Neural progenitor cell (in vitro differentiated cells): ENCODE results near the gene CYP39A1. TPM values are rescaled to one million over a fixed set of nuclear protein-coding genes. Genes with fewer than 3 reads are reported as not detected.

Experiments
- DNase-seq: peaks from one replicate; pipeline ENCODE4 v3.0.0-alpha.2; 2016; ENCODE audit warnings: low spot score
- H2AFZ ChIP-seq: fragments of 200-600 bp; sonication (generic); replicated peaks from 2 replicates; pipeline ENCODE4 v1.6.1; 2016; ENCODE audit warnings: antibody characterized with exemption
- H3F3A ChIP-seq: fragments of 200-600 bp; sonication (generic); 2 replicates; pipeline ENCODE4 v1.6.1; 2016; ENCODE audit warnings: antibody characterized with exemption, low read depth
- H3K27ac ChIP-seq: fragments of 200-600 bp; sonication (generic); 2 replicates; pipeline ENCODE4 v1.5.1; 2016; ENCODE audit warnings: mild to moderate bottlenecking
- H3K27me3 ChIP-seq: fragments of 200-600 bp; sonication (generic); 2 replicates; pipeline ENCODE4 v1.6.1; 2016; ENCODE audit warnings: mild to moderate bottlenecking, moderate library complexity
- H3K36me3 ChIP-seq: fragments of 200-600 bp; sonication (generic); 2 replicates; pipeline ENCODE4 v1.5.1; 2016
- H3K4me1 ChIP-seq: fragments of 200-600 bp; sonication (generic); 2 replicates; pipeline ENCODE4 v1.6.1; 2016; ENCODE audit warnings: mixed run types
- H3K4me2 ChIP-seq: fragments of 200-600 bp; sonication (generic); 2 replicates; pipeline ENCODE4 v1.6.1; 2016
- H3K4me3 ChIP-seq: fragments of 200-600 bp; sonication (generic); 2 replicates; pipeline ENCODE4 v1.5.1; 2016
- H3K79me2 ChIP-seq: fragments of 200-600 bp; sonication (generic); 2 replicates; pipeline ENCODE4 v1.6.1; 2016; ENCODE audit warnings: low read depth
- H3K9ac ChIP-seq: fragments of 200-600 bp; sonication (generic); 2 replicates; pipeline ENCODE4 v1.6.1; 2016
- H3K9me3 ChIP-seq: fragments of 200-600 bp; sonication (generic); 2 replicates; pipeline ENCODE4 v1.5.1; 2016; ENCODE audit warnings: low read depth
- H4K20me1 ChIP-seq: fragments of 200-600 bp; sonication (generic); 2 replicates; pipeline ENCODE4 v1.6.1; 2016; ENCODE audit warnings: low read depth
- H3K27ac Mint-ChIP-seq: 3 replicates; pipeline ENCODE4 v1.8.0; 2021; ENCODE audit warnings: mixed read lengths
- H3K27me3 Mint-ChIP-seq: 2 replicates; pipeline ENCODE4 v1.8.0; 2022; ENCODE audit warnings: low read depth, mild to moderate bottlenecking, inconsistent platforms, moderate library complexity, mixed read lengths; ENCODE audit not compliant: insufficient read depth
- H3K36me3 Mint-ChIP-seq: 3 replicates; pipeline ENCODE4 v1.8.0; 2021; ENCODE audit warnings: mixed read lengths
- H3K4me1 Mint-ChIP-seq: 3 replicates; pipeline ENCODE4 v1.8.0; 2021; ENCODE audit warnings: mixed read lengths
- H3K4me3 Mint-ChIP-seq: 3 replicates; pipeline ENCODE4 v1.8.0; 2021; ENCODE audit warnings: mild to moderate bottlenecking, moderate library complexity, mixed read lengths
- H3K9me3 Mint-ChIP-seq: 3 replicates; pipeline ENCODE4 v1.8.0; 2020; ENCODE audit warnings: mixed read lengths
- CTCF ChIP-seq: fragments of 200-600 bp; sonication (generic); IDR thresholded peaks from 2 replicates; pipeline ENCODE4 v1.5.1; 2017; ENCODE audit warnings: antibody characterized with exemption, mild to moderate bottlenecking
- EZH2 ChIP-seq: fragments of 200-600 bp; sonication (generic); IDR thresholded peaks from 2 replicates; pipeline ENCODE4 v1.6.1; 2017; ENCODE audit warnings: antibody characterized with exemption, mild to moderate bottlenecking, moderate library complexity
- EZH2phosphoT487 ChIP-seq: fragments of 200-600 bp; sonication (generic); IDR thresholded peaks from 2 replicates; pipeline ENCODE4 v1.6.1; 2017; ENCODE audit warnings: antibody characterized with exemption
- total RNA-seq: library from RNA; depleted of rRNA; stranded (reverse); fragments of >200 nt; gene quantifications from 2 replicates; pipeline ENCODE4 v1.2.3, GENCODE V29; 2015; ENCODE audit warnings: low replicate concordance

Gene CYP39A1
- total RNA-seq, 1 donor from 2014 or later: 7.1 TPM

GRCh38 chr6:46517202-46517601 lies 135.4 kb downstream of the CYP39A1 start:
- no peak overlapping the region for H3K4me3 Mint-ChIP-seq
- no peaks in the 10 kb centered on the region for H3F3A ChIP-seq
- no peak overlapping the region for H3K27ac ChIP-seq
- H3K9ac ChIP-seq: no peak overlapping the region
- TF ChIP-seq EZH2phosphoT487 (no peak), EZH2 (no peak)
- H3K36me3 ChIP-seq: no peaks in the 10 kb centered on the region
- DNase-seq: no peak
- peaks cover 2% of the 10 kb centered on the region for H3K27me3 Mint-ChIP-seq
- H3K9me3 Mint-ChIP-seq: no peaks in the 10 kb centered on the region
- no peaks in the 10 kb centered on the region for H3K4me1 Mint-ChIP-seq
- H3K4me2 ChIP-seq: no peak overlapping the region
- H3K27ac Mint-ChIP-seq: no peak overlapping the region
- H3K79me2 ChIP-seq: no peaks in the 10 kb centered on the region
- H2AFZ ChIP-seq: no peak overlapping the region
- H3K4me3 ChIP-seq: no peak overlapping the region
- H3K4me1 ChIP-seq: no peaks in the 10 kb centered on the region
- no peaks in the 10 kb centered on the region for H3K36me3 Mint-ChIP-seq
- H4K20me1 ChIP-seq: no peaks in the 10 kb centered on the region
- no peaks in the 10 kb centered on the region for H3K27me3 ChIP-seq
- H3K9me3 ChIP-seq: no peaks in the 10 kb centered on the region

GRCh38 chr6:46513533-46513932 lies 139.1 kb downstream of the CYP39A1 start:
- Mint-ChIP-seq H3K27me3 (peaks cover 2% of the 10 kb centered on the region), H3K9me3 (no peaks in the 10 kb centered on the region), H3K4me1 (no peaks in the 10 kb centered on the region), H3K36me3 (no peaks in the 10 kb centered on the region), H3K4me3 (no peak overlapping the region), H3K27ac (no peak overlapping the region)
- Histone ChIP-seq H3K36me3 (no peaks in the 10 kb centered on the region), H3K79me2 (no peaks in the 10 kb centered on the region), H3K4me3 (no peak overlapping the region), H3K27ac (no peak overlapping the region), H3K27me3 (no peaks in the 10 kb centered on the region), H3K9ac (no peak overlapping the region), H3K9me3 (no peaks in the 10 kb centered on the region), H2AFZ (no peak overlapping the region), H3K4me1 (no peaks in the 10 kb centered on the region), H3F3A (no peaks in the 10 kb centered on the region), H4K20me1 (no peaks in the 10 kb centered on the region), H3K4me2 (no peak overlapping the region)
- TF ChIP-seq EZH2phosphoT487 (no peak), CTCF (no peak), EZH2 (no peak)
- DNase-seq: no peak

- Histone ChIP-seq H3K27me3 (no peaks in the 10 kb centered on the region), H3K9me3 (no peaks in the 10 kb centered on the region), H3K36me3 (no peaks in the 10 kb centered on the region), H3K79me2 (no peaks in the 10 kb centered on the region), H3F3A (no peaks in the 10 kb centered on the region), H4K20me1 (no peaks in the 10 kb centered on the region), H3K9ac (no peak overlapping the region), H3K27ac (no peak overlapping the region), H3K4me3 (no peak overlapping the region), H3K4me1 (no peaks in the 10 kb centered on the region), H3K4me2 (no peak overlapping the region), H2AFZ (no peak overlapping the region)
- Mint-ChIP-seq H3K27me3 (peaks cover 2% of the 10 kb centered on the region), H3K4me3 (no peak overlapping the region), H3K36me3 (no peaks in the 10 kb centered on the region), H3K4me1 (no peaks in the 10 kb centered on the region), H3K27ac (no peak overlapping the region), H3K9me3 (no peaks in the 10 kb centered on the region)
- no peak for DNase-seq
- TF ChIP-seq EZH2phosphoT487 (no peak), CTCF (no peak), EZH2 (no peak)
These were observed 141.3 kb downstream of the CYP39A1 start for GRCh38 chr6:46511320-46511719.

- H4K20me1 ChIP-seq: no peaks in the 10 kb centered on the region
- H3K27ac ChIP-seq: no peak overlapping the region
- no peak overlapping the region for H2AFZ ChIP-seq
- H3K4me3 ChIP-seq: no peak overlapping the region
- H3F3A ChIP-seq: no peaks in the 10 kb centered on the region
- no peaks in the 10 kb centered on the region for H3K36me3 ChIP-seq
- no peak for DNase-seq
- H3K36me3 Mint-ChIP-seq: no peaks in the 10 kb centered on the region
- no peak overlapping the region for H3K4me3 Mint-ChIP-seq
- no peaks in the 10 kb centered on the region for H3K9me3 ChIP-seq
- H3K4me2 ChIP-seq: no peak overlapping the region
- TF ChIP-seq CTCF (no peak), EZH2 (no peak), EZH2phosphoT487 (no peak)
- no peaks in the 10 kb centered on the region for H3K27me3 ChIP-seq
- H3K9ac ChIP-seq: no peak overlapping the region
- H3K4me1 ChIP-seq: no peaks in the 10 kb centered on the region
- H3K4me1 Mint-ChIP-seq: no peaks in the 10 kb centered on the region
- peaks cover 2% of the 10 kb centered on the region for H3K27me3 Mint-ChIP-seq
- no peak overlapping the region for H3K27ac Mint-ChIP-seq
- no peaks in the 10 kb centered on the region for H3K9me3 Mint-ChIP-seq
- no peaks in the 10 kb centered on the region for H3K79me2 ChIP-seq
These were observed 142.0 kb downstream of the CYP39A1 start for GRCh38 chr6:46510651-46511050.
